IMR-90 (cell line): Measurements from ENCODE around the gene ZKSCAN1. TPM values are rescaled to one million over a fixed set of nuclear protein-coding genes. Genes with fewer than 3 reads are reported as not detected.

Experiments
- ATAC-seq: fragments of 200-7000 bp; cut with Tn5 transposase; 2 replicates; pipeline ENCODE4 v1.9.1; 2020; ENCODE audit warnings: low read depth, mild to moderate bottlenecking, moderate library complexity
- BruUV-seq: library from RNA; stranded (reverse); fragments of 400-500 nt; replicated peaks from 2 replicates; lab custom pipeline; 2021; lab: Mats Ljungman, UMichigan
- CTCF ChIA-PET: fragments of 300-600 bp; formaldehyde crosslinking; extraction: SDS; loops from one replicate; lab custom pipeline; 2021; ENCODE audit warnings: antibody characterized with exemption; lab: Yijun Ruan, JAX
- POLR2A ChIA-PET: fragments of 300-600 bp; sonication (Branson Sonifier 250); formaldehyde crosslinking; loops from one replicate; lab custom pipeline; 2022; ENCODE audit warnings: antibody characterized with exemption; ENCODE audit not compliant: unreplicated experiment; lab: Charles Lee
- DNase-seq: peaks from one replicate; pipeline ENCODE4 v3.0.0; 2013
- H2AFZ ChIP-seq: replicated peaks from 2 replicates; pipeline ENCODE3; 2013; ENCODE audit warnings: low read length, mild to moderate bottlenecking; ENCODE audit not compliant: poor library complexity
- H2AK5ac ChIP-seq: 2 replicates; pipeline ENCODE4 v1.6.1; 2013; ENCODE audit warnings: low read depth, low read length, inconsistent platforms
- H2AK9ac ChIP-seq: replicated peaks from 2 replicates; pipeline ENCODE3; 2013; ENCODE audit warnings: mild to moderate bottlenecking, low read depth, low read length, moderate library complexity; ENCODE audit not compliant: poor library complexity
- H2BK120ac ChIP-seq: 2 replicates; pipeline ENCODE4 v1.6.1; 2013; ENCODE audit warnings: low read depth, low read length, inconsistent platforms
- H2BK15ac ChIP-seq: 3 replicates; pipeline ENCODE4 v1.6.1; 2013; ENCODE audit warnings: low read depth, low read length, inconsistent platforms
- H2BK20ac ChIP-seq: 2 replicates; pipeline ENCODE4 v1.6.1; 2013; ENCODE audit warnings: low read depth, mild to moderate bottlenecking, inconsistent platforms, low read length, moderate library complexity
- H2BK5ac ChIP-seq: 2 replicates; pipeline ENCODE4 v1.6.1; 2013; ENCODE audit warnings: mild to moderate bottlenecking, low read depth, low read length, inconsistent platforms; ENCODE audit not compliant: poor library complexity, severe bottlenecking
- H3K14ac ChIP-seq: replicated peaks from 2 replicates; pipeline ENCODE4 v1.6.1; 2013; ENCODE audit warnings: low read depth, low read length, inconsistent platforms
- H3K18ac ChIP-seq: 2 replicates; pipeline ENCODE4 v1.6.1; 2013; ENCODE audit warnings: low read depth, low read length, control low read depth
- H3K23ac ChIP-seq: 2 replicates; pipeline ENCODE4 v1.6.1; 2013; ENCODE audit warnings: low read depth, low read length, inconsistent platforms
- H3K27ac ChIP-seq: 2 replicates; pipeline ENCODE4 v1.5.1; 2013; ENCODE audit warnings: mild to moderate bottlenecking, control low read depth, low read length; ENCODE audit not compliant: insufficient read depth
- H3K27me3 ChIP-seq: 2 replicates; pipeline ENCODE4 v1.6.1; 2013; ENCODE audit warnings: low read length; ENCODE audit not compliant: control insufficient read depth, insufficient read depth
- H3K36me3 ChIP-seq: 2 replicates; pipeline ENCODE4 v1.6.1; 2013; ENCODE audit warnings: low read length, mixed read lengths; ENCODE audit not compliant: control insufficient read depth, insufficient read depth
- H3K4ac ChIP-seq: 2 replicates; pipeline ENCODE4 v1.6.1; 2013; ENCODE audit warnings: low read depth, low read length, inconsistent platforms
- H3K4me1 ChIP-seq: 2 replicates; pipeline ENCODE4 v1.6.1; 2013; ENCODE audit warnings: low read length, mixed read lengths; ENCODE audit not compliant: control insufficient read depth, insufficient read depth
- H3K4me2 ChIP-seq: 2 replicates; pipeline ENCODE4 v1.6.1; 2013; ENCODE audit warnings: low read depth, mild to moderate bottlenecking, control low read depth, low read length, moderate library complexity
- H3K4me3 ChIP-seq: 2 replicates; pipeline ENCODE4 v1.5.1; 2013; ENCODE audit warnings: low read depth, mild to moderate bottlenecking, control low read depth, low read length, moderate library complexity; ENCODE audit not compliant: insufficient read depth
- H3K56ac ChIP-seq: 2 replicates; pipeline ENCODE4 v1.6.1; 2013; ENCODE audit warnings: low read length, inconsistent platforms; ENCODE audit not compliant: insufficient read depth; ENCODE audit errors: extremely low read depth
- H3K79me1 ChIP-seq, 2 experiments: 2 replicates each; pipeline ENCODE4 v1.6.1; 2013; ENCODE audit warnings: low read length in 2 of 2, inconsistent platforms in 1 of 2, low read depth in 1 of 2
- H3K9ac ChIP-seq: 2 replicates; pipeline ENCODE4 v1.6.1; 2013; ENCODE audit warnings: low read depth, low read length, control low read depth
- H3K9me1 ChIP-seq: 2 replicates; pipeline ENCODE4 v1.6.1; 2013; ENCODE audit warnings: low read length, inconsistent platforms; ENCODE audit not compliant: insufficient read depth
- H3K9me3 ChIP-seq: 2 replicates; pipeline ENCODE4 v1.6.1; 2013; ENCODE audit warnings: low read length; ENCODE audit not compliant: control insufficient read depth, insufficient read depth
- H4K20me1 ChIP-seq: 2 replicates; pipeline ENCODE4 v1.6.1; 2013; ENCODE audit warnings: low read length, inconsistent platforms; ENCODE audit not compliant: insufficient read depth
- H4K5ac ChIP-seq: 2 replicates; pipeline ENCODE4 v1.6.1; 2013; ENCODE audit warnings: mild to moderate bottlenecking, low read depth, low read length, control low read depth
- H4K8ac ChIP-seq, 2 experiments: 2 replicates each; pipeline ENCODE4 v1.6.1; 2013; ENCODE audit warnings: low read depth in 2 of 2, low read length in 2 of 2, control low read depth in 1 of 2, inconsistent platforms in 1 of 2
- H4K91ac ChIP-seq: 2 replicates; pipeline ENCODE4 v1.6.1; 2013; ENCODE audit warnings: low read depth, low read length, inconsistent platforms; ENCODE audit not compliant: insufficient read depth
- BHLHE40 ChIP-seq: fragments of 150-350 bp; IDR thresholded peaks from 2 replicates; pipeline ENCODE4 v1.6.1; 2016; ENCODE audit warnings: mild to moderate bottlenecking, low read depth, low read length
- CEBPB ChIP-seq: IDR thresholded peaks from 2 replicates; pipeline ENCODE4 v1.6.1; 2012; ENCODE audit warnings: low read depth, low read length, improper control_type of control experiment
- CHD1 ChIP-seq: IDR thresholded peaks from 2 replicates; pipeline ENCODE4 v1.6.1; 2012; ENCODE audit warnings: low read depth, low read length, improper control_type of control experiment
- CTCF ChIP-seq: conservative IDR thresholded peaks from 2 replicates; pipeline ENCODE4 v1.5.1; 2012; ENCODE audit warnings: mild to moderate bottlenecking, low read depth, low read length, improper control_type of control experiment
- ELK1 ChIP-seq: fragments of 150-350 bp; IDR thresholded peaks from 2 replicates; pipeline ENCODE4 v1.6.1; 2016; ENCODE audit warnings: low read depth, mild to moderate bottlenecking, low read length, moderate library complexity, borderline replicate concordance
- FOS ChIP-seq: fragments of 150-350 bp; IDR thresholded peaks from 2 replicates; pipeline ENCODE4 v1.6.1; 2016; ENCODE audit warnings: low read depth, low read length
- MAFK ChIP-seq: IDR thresholded peaks from 2 replicates; pipeline ENCODE4 v1.6.1; 2012; ENCODE audit warnings: low read depth, low read length, improper control_type of control experiment
- MAZ ChIP-seq: IDR thresholded peaks from 2 replicates; pipeline ENCODE4 v1.6.1; 2012; ENCODE audit warnings: low read depth, mild to moderate bottlenecking, low read length, improper control_type of control experiment, moderate library complexity, borderline replicate concordance
- MXI1 ChIP-seq: IDR thresholded peaks from 2 replicates; pipeline ENCODE4 v1.6.1; 2012; ENCODE audit warnings: low read depth, mild to moderate bottlenecking, low read length, moderate library complexity, borderline replicate concordance
- NFE2L2 ChIP-seq: fragments of 150-350 bp; IDR thresholded peaks from 2 replicates; pipeline ENCODE4 v1.6.1; 2016; ENCODE audit warnings: low read depth, mild to moderate bottlenecking, low read length
- POLR2A ChIP-seq: IDR thresholded peaks from 2 replicates; pipeline ENCODE4 v1.6.1; 2012; ENCODE audit warnings: mild to moderate bottlenecking, low read depth, low read length
- RCOR1 ChIP-seq: IDR thresholded peaks from 2 replicates; pipeline ENCODE4 v1.6.1; 2012; ENCODE audit warnings: mild to moderate bottlenecking, low read length, improper control_type of control experiment; ENCODE audit not compliant: insufficient replicate concordance
- RFX5 ChIP-seq: IDR thresholded peaks from 2 replicates; pipeline ENCODE4 v1.8.0; 2012; ENCODE audit warnings: low read depth, mild to moderate bottlenecking, low read length, moderate library complexity
- SMC3 ChIP-seq: fragments of 150-350 bp; IDR thresholded peaks from 2 replicates; pipeline ENCODE4 v1.6.1; 2016; ENCODE audit warnings: low read depth, mild to moderate bottlenecking, antibody characterized with exemption, low read length, moderate library complexity
- USF2 ChIP-seq: fragments of 150-350 bp; IDR thresholded peaks from 2 replicates; pipeline ENCODE4 v1.6.1; 2017; ENCODE audit warnings: mild to moderate bottlenecking, antibody characterized with exemption, low read length, low read depth
- WGBS, 2 experiments: methylation state at CpG; one replicate each; pipeline versions ENCODE4 v1.1.5 to v1.1.7; 2013; ENCODE audit warnings: missing lambda C conversion rate in 2 of 2; ENCODE audit not compliant: insufficient read length in 1 of 2; ENCODE audit errors: extremely low coverage in 2 of 2; 5-methylcytosine and 5-hydroxymethylcytosine counted together
- dilution Hi-C: fragments of 300-500 bp; cut with HindIII; formaldehyde crosslinking; loops from one replicate; pipeline ENCODE4 v1.14.3; 2018; ENCODE audit warnings: low sequenced_read_pairs; ENCODE audit not compliant: unreplicated experiment
- in situ Hi-C: fragments of 300-500 bp; cut with MboI; formaldehyde crosslinking; loops from 3 replicates; pipeline ENCODE4 v1.14.3; 2019; ENCODE audit warnings: low sequenced_read_pairs, inconsistent platforms, mixed read lengths
- intact Hi-C: fragments of 100-400 bp; cut with micrococcal nuclease; formaldehyde crosslinking; loops from 2 replicates; pipeline ENCODE4 v1.10.0; 2022
- polyA plus RNA-seq, 3 experiments: library from polyadenylated mRNA; depleted of rRNA; stranded (reverse); fragments of >200 nt; gene quantifications; 2 replicates each; pipeline ENCODE4 v1.2.3, GENCODE V29; 2012; ENCODE audit warnings: low replicate concordance in 1 of 3
- total RNA-seq: library from RNA; depleted of rRNA; stranded (reverse); fragments of >200 nt; gene quantifications from 2 replicates; pipeline ENCODE4 v1.2.3, GENCODE V29; 2012

The ZKSCAN1 gene
- total and polyA plus RNA-seq, 2 of the 4 experiments (the other 2 are of a cell fraction): 13.7 to 40.7 TPM

- WGBS, 2 experiments: 98% methylated on average over 8 of the region's 10 CpGs; no CpG with 5 or more reads in 1 of the 2 experiments
Observed at GRCh38 chr7:100057006-100057405, 41.6 kb downstream of the ZKSCAN1 start.

More at GRCh38 chr7:100057006-100057405, 41.6 kb downstream of the ZKSCAN1 start:
- Histone ChIP-seq H4K8ac (no peak overlapping the region), H2AFZ (no peak overlapping the region), H3K4ac (no peak overlapping the region), H3K14ac (no peak overlapping the region), H3K23ac (no peak overlapping the region), H3K4me3 (no peak overlapping the region), H3K4me1 (no peaks in the 10 kb centered on the region), H4K5ac (no peak overlapping the region), H2BK120ac (no peak overlapping the region), H3K4me2 (no peak overlapping the region), H3K27ac (no peak overlapping the region), H2BK20ac (no peak overlapping the region), H2BK15ac (no peak overlapping the region), H3K36me3 (peaks cover 35% of the 10 kb centered on the region), H3K79me1 (peaks cover 8 to 18% of the 10 kb centered on the region in 2 experiments), H2AK9ac (no peak overlapping the region), H3K27me3 (no peaks in the 10 kb centered on the region), H2AK5ac (no peak overlapping the region), H3K9me3 (no peaks in the 10 kb centered on the region), H4K20me1 (peaks cover 3% of the 10 kb centered on the region; the same call in 1 of the 2 replicates), H3K9me1 (no peaks in the 10 kb centered on the region), H4K91ac (no peak overlapping the region), H2BK5ac (no peak overlapping the region), H3K18ac (no peak overlapping the region), H3K56ac (no peak overlapping the region), H3K9ac (no peak overlapping the region)
- ATAC-seq (no peak), DNase-seq (no peak)
- ChIA-PET POLR2A (interaction anchor here (0.6 kb wide), 1 partner anchor 60 kb away, joined by 5 read pairs; no protein-coding TSS in a partner anchor), CTCF (interaction anchor here (0.8 kb wide), 1 partner anchor 63 kb away, joined by 3 read pairs; no protein-coding TSS in a partner anchor)
- no TSS peak for BruUV-seq
- in situ Hi-C loops (loop anchor here (10.0 kb wide), 1 partner anchor 142 kb away; the partner anchor contains the start of gene TRIM4), intact Hi-C loops (loop anchor here (10.0 kb wide), 1 partner anchor 132 kb away; the partner anchor contains the start of gene GJC3), dilution Hi-C loops (no loop called here)
- TF ChIP-seq CTCF (no peak), ELK1 (no peak), NFE2L2 (no peak), USF2 (no peak), MAZ (no peak), RCOR1 (no peak), FOS (no peak), SMC3 (no peak), CEBPB (no peak), MAFK (no peak), RFX5 (no peak), MXI1 (no peak), POLR2A (no peak), CHD1 (no peak), BHLHE40 (no peak)
